ENCODE data around the gene CLRN3. TPM values are rescaled to one million over a fixed set of nuclear protein-coding genes. Genes with fewer than 3 reads are reported as not detected.

The CLRN3 gene
- total and polyA plus RNA-seq, 8 donors, result 0.18 to 0.84 (median 0.50) TPM; not detected in 2

DNA sequence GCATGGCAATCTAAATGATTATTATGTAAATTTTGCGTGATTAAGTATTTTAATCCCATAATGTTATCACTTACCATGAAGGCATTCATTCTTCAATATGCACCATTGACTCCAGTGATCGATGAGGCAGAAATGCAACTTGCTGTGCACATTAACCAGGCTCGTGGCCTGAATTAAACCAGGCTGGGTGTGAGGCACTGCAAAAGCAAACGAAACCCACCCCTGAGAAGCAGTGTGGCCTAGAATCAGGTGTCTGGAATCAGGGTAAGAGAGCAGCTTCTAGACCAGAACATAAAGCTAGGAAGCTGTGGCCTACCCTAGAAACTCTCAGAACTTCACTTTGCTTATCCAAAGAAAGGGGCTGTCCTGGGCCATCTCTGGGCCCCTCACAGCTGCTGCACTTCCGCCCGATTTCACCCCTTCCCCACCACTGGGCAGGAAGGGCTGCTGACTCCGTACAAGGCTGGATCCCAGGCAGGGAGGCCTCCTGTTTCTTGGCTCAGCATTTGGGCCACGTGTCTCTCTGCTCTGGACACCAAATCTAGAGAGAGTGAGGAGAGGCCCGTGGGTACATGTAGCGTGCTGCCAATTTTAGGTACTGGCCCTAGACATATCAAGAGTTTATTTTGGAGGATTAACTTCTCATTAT, 18.6 kb upstream of the CLRN3 start:
- no peak overlapping the region for H3K27ac ChIP-seq
- no peaks in the 10 kb centered on the region for H3K9me3 ChIP-seq
- 72 to 78% methylated on average over 10 of the region's 10 CpGs for WGBS, 2 donors
- intact Hi-C loops (cut with DNase I), result loop anchor here in 1 of 3 donors (5.0 kb wide), 1 partner anchor 96 kb away; no protein-coding TSS in a partner anchor
- TF ChIP-seq, protein P1, sequence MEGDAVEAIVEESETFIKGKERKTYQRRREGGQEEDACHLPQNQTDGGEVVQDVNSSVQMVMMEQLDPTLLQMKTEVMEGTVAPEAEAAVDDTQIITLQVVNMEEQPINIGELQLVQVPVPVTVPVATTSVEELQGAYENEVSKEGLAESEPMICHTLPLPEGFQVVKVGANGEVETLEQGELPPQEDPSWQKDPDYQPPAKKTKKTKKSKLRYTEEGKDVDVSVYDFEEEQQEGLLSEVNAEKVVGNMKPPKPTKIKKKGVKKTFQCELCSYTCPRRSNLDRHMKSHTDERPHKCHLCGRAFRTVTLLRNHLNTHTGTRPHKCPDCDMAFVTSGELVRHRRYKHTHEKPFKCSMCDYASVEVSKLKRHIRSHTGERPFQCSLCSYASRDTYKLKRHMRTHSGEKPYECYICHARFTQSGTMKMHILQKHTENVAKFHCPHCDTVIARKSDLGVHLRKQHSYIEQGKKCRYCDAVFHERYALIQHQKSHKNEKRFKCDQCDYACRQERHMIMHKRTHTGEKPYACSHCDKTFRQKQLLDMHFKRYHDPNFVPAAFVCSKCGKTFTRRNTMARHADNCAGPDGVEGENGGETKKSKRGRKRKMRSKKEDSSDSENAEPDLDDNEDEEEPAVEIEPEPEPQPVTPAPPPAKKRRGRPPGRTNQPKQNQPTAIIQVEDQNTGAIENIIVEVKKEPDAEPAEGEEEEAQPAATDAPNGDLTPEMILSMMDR (IDR thresholded peaks at IDR 0.05), result no peak
- H3K27me3 ChIP-seq, result peaks cover 0 to 9% (median 0%) of the 10 kb centered on the region in 4 donors
- H3K4me1 ChIP-seq, result peaks cover 0 to 6% (median 3%) of the 10 kb centered on the region in 3 donors
- FAIRE-seq, result no peak
- no peak for ATAC-seq
- no peaks in the 10 kb centered on the region for H3K36me3 ChIP-seq
- DNase-seq, result no peak
- no peak overlapping the region for H3K4me3 ChIP-seq

DNA sequence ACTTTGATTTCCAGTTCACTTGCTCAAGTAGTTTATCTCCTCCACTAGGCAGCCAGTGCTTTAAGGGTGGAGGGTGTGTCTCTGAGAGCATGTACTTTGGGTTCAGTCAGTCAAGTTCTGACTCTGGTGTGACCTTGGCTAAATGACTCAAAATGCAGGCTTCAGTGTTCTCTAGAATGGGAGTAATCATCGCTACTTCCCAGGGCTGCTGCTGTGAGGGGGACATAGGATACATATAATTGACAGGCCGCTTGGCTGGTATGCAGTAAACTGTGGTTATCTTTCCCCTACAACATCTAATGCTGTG, 17.7 kb upstream of the CLRN3 start:
- Histone ChIP-seq H3K36me3 (no peaks in the 10 kb centered on the region), H3K9me3 (no peaks in the 10 kb centered on the region), H3K4me3 (no peak overlapping the region), H3K27ac (no peak overlapping the region), H3K4me1 (peaks cover 0 to 6% (median 3%) of the 10 kb centered on the region in 3 donors), H3K27me3 (peaks cover 0 to 9% (median 0%) of the 10 kb centered on the region in 4 donors)
- FAIRE-seq (no peak), ATAC-seq (no peak), DNase-seq (no peak)
- TF ChIP-seq, protein P1 (IDR thresholded peaks at IDR 0.05), result no peak
- WGBS, 2 donors, result 85 to 95% methylated on average over 2 of the region's 2 CpGs
- intact Hi-C loops (cut with DNase I), result loop anchor here in 1 of 3 donors (5.0 kb wide), 1 partner anchor 97 kb away; no protein-coding TSS in a partner anchor

DNA sequence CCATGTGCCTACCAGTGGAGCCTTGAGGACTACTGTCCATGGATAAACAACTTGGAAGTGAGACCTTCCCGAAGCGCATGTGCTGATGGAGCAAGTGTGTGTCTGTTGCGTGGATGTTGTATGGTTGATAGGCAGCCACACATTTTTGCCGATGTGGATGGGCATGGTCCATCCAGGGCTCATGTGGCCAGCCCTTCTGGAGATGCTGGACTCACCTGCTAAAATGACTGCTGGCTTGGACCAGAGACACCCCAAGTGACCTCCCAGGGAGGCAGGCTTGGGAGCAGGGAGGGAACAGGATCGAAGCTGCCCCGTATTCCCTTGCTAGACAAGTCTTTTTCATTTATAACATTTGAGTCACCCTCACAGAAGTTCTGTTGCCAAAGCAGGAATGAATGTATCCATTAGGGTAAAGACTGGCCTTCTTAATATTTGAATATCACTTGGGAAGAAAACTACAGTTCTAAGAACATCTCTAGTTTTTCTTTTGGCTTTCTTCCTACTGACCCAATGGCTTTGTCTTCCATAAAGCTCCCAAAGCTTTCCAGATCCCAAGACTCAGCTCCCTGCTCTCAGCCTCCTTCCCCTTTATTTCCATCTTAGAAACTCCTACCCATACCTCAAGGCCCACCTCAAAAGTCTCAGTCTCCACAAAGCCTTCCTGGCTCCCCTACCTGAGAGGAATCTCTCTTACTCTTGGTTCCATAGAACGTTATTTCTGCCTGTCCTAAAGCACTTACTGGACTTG, 17.1 kb upstream of the CLRN3 start:
- TF ChIP-seq, protein P1 (IDR thresholded peaks at IDR 0.05), result no peak

DNA sequence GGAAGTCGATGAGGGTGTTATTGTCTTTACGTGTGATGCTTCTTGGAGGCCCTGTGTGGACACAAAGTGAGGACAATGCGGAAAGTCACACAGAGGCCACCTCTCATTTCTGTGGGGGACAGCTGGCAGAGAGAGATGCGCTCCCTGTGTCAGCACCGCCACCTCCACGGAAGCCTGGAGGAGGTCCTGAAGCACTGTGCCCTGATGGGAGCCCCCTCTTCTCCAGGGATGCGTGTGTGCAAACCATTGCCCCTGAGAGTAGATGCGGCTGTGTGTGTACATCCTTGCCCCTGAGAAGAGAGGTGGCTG, 16.2 kb upstream of the CLRN3 start:
- H3K4me3 ChIP-seq, result no peak overlapping the region

More for the DNA sequence above, 17.1 kb upstream of the CLRN3 start:
- DNase-seq (no peak), ATAC-seq (no peak), FAIRE-seq (no peak)
- no peaks in the 10 kb centered on the region for H3K36me3 ChIP-seq
- H3K4me1 ChIP-seq, result peaks cover 0 to 6% (median 3%) of the 10 kb centered on the region in 3 donors
- H3K4me3 ChIP-seq, result no peak overlapping the region
- no peak overlapping the region for H3K27ac ChIP-seq
- no peaks in the 10 kb centered on the region for H3K9me3 ChIP-seq
- intact Hi-C loops (cut with DNase I), result loop anchor here in 2 of 3 donors (5.0 kb wide), 2 partner anchors 97 to 102 kb away; no protein-coding TSS in a partner anchor
- H3K27me3 ChIP-seq, result peaks cover 0 to 9% (median 0%) of the 10 kb centered on the region in 4 donors
- WGBS, 2 donors, result 80 to 91% methylated on average over 7 of the region's 7 CpGs

More for the DNA sequence above, 16.2 kb upstream of the CLRN3 start:
- no peak for ATAC-seq
- no peak for DNase-seq
- 79 to 80% methylated on average over 8 of the region's 8 CpGs for WGBS, 2 donors
- Histone ChIP-seq H3K9me3 (no peaks in the 10 kb centered on the region), H3K27ac (no peak overlapping the region), H3K27me3 (peaks cover 0 to 9% (median 0%) of the 10 kb centered on the region in 4 donors), H3K36me3 (no peaks in the 10 kb centered on the region), H3K4me1 (peaks cover 0 to 6% (median 3%) of the 10 kb centered on the region in 3 donors)
- TF ChIP-seq, protein P1 (IDR thresholded peaks at IDR 0.05), result no peak
- no peak for FAIRE-seq
- intact Hi-C loops (cut with DNase I), result loop anchor here in 1 of 3 donors (5.0 kb wide), 1 partner anchor 103 kb away; no protein-coding TSS in a partner anchor

Measured in pancreas (tissue), 10 donors.